T-helper 22 cell (primary cell): ENCODE data around the gene CRHR2.

Experiments
- DNase-seq: peaks from one replicate; pipeline ENCODE4 v3.0.0-alpha.2; 2020; ENCODE audit warnings: low read depth

The CRHR2 gene

DNA sequence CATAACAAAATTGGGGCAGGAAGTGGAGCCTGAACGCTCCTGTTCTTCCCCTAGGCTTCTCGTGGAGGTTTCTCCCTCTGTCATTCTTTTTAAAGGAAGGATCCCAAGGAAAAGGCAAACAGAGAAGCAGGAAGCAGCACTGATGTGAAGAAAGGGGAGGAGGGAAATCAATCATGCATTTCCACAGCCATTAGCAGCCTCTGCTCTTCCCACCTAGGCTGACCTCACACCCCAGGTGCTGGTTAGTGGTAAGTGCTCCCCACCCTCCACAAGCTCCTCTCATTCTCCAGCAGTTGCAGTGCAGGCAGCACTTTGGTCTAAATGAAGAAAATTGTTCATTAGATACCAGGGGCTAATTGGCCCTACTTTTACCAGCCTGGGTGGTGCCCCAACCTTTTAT is 2.6 kb downstream of the CRHR2 start:
- no peak for DNase-seq

DNA sequence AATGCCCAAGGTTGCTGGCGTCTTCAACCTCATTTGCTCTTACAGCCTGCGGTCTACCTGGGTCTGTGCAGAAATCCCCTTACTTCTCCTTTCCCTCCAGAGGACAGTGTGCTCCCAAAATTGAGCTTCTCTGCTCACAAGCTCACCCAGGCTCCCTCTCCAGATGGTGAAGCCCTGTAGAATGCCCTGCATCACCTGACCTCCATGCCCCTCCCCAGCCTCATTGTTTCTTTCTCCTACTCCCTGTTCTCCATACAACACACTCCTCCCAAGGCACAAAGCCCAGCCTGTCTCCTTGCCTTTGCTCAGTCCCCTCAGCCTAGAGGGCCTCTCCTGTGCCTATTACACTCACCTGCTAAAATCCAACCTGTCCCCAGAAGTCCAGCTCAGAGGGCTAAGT is 3.5 kb downstream of the CRHR2 start:
- DNase-seq = no peak

- no peak for DNase-seq
Observed at GRCh38 chr7:30674876-30675275, 7.4 kb downstream of the CRHR2 start.

GRCh38 chr7:30674420-30674819 is 7.8 kb downstream of the CRHR2 start:
- no peak for DNase-seq

- DNase-seq = no peak
Observed at GRCh38 chr7:30671793-30672465, 10.3 kb downstream of the CRHR2 start.

GRCh38 chr7:30668102-30668501 is 14.2 kb downstream of the CRHR2 start:
- DNase-seq = no peak

DNA sequence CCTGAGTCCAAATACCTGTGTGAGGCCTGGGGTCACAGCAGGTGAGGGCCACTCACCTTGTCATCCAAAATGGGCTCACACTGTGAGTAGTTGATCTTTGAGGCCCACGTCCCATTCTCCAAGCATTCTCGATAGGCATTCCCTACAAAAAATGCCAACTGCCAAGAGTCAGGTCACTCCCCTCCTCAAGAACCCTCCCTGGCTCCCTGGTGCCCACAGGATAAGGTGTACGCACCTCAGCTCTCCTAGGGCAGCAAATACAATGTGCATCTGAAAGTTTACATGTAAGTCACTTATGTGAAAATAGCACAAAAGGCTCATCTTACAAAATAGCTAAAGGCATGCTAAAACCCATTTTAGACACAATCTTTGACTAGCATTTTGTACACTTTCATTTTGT is 15.1 kb downstream of the CRHR2 start:
- no peak for DNase-seq

GRCh38 chr7:30665449-30665848 is 16.8 kb downstream of the CRHR2 start:
- no peak for DNase-seq

DNA sequence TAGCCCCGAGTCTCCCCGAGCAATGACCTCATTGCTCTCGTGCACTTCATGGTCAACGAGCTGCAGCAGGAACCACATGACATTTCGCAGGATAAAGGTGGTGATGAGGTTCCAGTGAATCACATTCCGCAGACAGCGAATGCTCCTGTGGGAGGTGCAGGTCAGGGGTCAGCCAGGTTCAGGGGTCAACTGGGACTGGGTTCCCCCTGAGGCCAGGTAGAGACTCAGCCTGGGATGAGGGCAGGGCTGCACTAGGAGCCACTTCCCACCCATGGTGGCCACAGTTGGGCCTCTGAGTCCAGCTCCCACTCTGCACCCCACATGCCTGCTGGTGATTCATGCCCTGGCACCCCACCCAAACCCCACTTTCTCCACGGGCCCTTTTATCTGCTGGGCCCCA is 17.2 kb downstream of the CRHR2 start:
- no peak for DNase-seq

DNA sequence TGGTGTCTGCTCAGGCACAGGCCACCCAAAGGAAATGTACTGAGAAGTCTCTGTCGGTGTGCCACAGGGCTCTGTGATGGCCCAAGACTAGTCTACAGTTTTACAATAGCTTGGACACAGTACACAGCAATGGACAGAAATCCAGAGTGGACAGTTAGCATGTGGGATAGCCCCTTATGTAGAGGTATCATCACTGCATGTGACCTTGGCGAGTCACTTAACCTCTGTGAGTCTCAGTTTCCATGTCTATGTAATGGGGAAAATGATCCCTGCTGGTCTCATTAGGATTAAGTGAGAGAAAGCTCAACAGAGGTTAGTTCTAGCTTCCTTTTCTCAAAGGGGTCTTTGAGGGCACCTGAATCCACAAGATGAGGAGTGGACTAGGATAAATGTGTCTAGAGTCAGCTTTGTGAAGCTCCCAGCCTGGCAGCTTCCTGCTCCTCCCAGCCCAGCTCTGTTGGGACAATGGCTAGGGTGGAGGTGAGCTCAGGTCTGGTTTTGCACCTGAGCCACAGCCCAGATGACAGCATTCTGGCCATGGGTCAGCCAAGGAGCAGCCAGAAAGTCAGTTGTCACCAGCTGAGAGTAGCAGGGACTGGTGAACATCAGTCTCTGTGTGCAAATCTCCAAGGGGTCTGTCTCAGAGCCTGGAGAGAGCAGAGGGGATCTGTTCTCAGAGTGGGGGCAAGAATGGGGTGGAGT is 17.9 kb downstream of the CRHR2 start:
- DNase-seq = no peak

- no peak for DNase-seq
Observed at GRCh38 chr7:30663414-30663813, 18.8 kb downstream of the CRHR2 start.

- no peak for DNase-seq
Observed at GRCh38 chr7:30662431-30662939, 19.8 kb downstream of the CRHR2 start.

- no peak for DNase-seq
Observed at GRCh38 chr7:30661926-30662325, 20.3 kb downstream of the CRHR2 start.

DNA sequence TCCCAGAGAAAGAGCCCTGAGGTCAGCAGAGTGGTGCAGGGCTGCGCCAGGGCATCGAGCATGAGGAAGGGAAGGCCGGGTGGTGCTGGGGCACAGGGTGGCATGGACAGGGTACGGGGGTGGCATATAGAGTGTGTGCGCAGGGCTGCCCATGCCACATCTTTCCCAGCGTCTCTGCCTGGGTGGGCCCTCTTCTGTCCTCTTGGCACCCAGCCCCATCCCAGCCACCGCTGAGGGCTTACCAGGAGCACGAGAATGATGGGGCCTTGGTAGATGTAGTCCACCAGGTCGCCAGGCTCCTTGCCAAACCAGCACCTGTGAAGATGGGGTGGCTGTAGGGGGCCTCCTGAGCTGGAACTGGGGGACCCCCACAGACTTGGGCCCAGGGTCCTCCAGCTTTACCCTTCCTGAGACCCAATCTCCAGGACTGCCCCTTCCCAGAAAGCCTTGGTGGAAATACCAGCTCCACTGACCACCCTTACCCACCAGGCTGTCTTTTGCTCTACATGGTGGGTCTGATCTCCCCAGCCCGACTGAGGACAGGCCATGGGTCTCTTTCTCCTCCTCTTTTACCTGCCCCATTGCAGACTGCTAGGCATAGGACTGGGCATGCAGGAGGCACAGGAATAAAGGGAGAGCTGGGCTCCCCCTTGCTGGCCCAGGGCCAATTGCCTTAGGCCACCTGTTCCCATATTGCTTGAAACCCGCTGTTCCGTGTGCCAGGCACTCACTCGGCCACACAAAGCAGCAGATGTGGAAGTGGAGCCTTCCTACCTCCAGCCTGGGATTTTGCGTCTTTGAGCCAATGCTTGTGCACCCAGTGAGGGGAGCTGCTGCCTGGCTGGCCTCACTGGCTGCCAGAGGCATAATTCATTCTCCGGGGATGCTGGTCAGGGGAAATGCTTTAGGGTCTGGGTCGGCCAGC is 21.7 kb downstream of the CRHR2 start:
- no peak for DNase-seq

GRCh38 chr7:30659312-30659711 is 22.9 kb downstream of the CRHR2 start:
- DNase-seq = no peak

GRCh38 chr7:30658479-30659074 is 23.7 kb downstream of the CRHR2 start:
- DNase-seq = no peak

- no peak for DNase-seq
Observed at GRCh38 chr7:30657131-30657530, 25.1 kb downstream of the CRHR2 start.

DNA sequence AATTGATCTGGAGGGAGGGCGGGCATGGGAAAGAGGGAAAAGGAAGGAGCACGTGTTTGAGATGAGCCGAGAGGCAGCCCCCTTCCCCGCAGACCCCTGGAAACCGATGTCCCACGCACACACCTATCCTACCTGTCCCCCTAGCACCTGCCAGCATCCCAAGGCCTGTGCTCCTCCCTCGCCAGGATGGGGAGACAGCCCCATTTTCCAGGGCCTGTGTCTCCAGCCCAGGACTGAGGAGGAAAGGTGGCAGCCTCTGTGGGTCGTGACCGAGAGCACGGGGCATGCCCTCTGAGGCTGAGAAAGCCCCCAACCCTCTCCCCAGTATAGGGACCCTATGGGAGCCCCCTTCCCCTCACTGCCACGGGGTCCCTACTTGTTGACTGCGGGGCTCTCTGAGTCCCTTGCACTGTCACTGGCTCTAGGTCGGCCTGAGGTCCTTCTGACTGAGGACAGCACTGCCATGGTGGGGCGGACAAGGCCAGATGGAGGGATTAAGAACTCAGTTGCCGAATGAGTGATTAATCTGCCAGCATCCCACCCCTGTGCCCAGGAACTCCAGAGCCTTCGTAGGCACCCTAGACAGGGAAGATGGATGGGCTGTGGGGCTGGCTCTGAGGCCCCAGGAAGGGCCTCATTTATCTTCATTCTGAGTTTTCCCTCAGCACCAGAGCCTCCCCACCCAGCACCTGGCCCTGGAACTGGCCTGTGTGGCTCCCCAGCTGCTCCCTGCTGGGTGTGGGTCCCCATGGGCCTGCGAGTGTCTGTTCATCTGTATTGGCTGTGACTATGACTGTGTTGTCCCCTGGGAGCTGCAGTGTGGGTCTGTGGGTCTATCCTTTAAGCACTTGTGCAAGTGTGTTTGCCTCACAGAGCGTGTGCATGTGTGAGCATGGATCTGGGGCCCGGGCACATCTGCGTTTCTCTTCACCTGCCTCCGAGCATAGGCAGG is 26.0 kb downstream of the CRHR2 start:
- no peak for DNase-seq

- DNase-seq = no peak
Observed at GRCh38 chr7:30655096-30655970, 26.9 kb downstream of the CRHR2 start.
